ENCODE measurements around the gene CEP192.
"Not testable (repeated sequence)": the region's sequence is repeated elsewhere in the genome, so short reads cannot be mapped to it uniquely, and the experiment has no call there.

CEP192 gene

GRCh38 chr18:12990641-12990966 lies 558 bp upstream of the CEP192 start:
- DNase-seq: no peak

DNA sequence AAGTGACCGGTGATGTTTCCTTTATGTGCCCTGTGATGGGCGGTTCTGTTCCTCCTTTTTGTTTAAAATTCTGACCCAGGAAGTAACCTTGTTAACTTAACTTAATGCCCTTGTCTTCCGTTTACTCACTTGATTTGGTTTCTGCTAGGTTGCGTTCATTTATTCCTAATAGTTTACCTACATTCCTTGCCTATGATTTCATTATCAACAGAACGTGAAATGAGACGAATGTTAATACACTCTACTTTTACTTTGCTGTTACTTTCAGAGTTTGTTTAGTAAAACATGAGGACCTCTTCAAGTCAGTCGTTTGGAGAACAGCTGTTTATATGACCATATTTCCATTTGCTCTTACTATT lies 638 bp downstream of the CEP192 start:
- DNase-seq: no peak

GRCh38 chr18:12993439-12993838 lies 2.3 kb downstream of the CEP192 start:
- DNase-seq: no peak

DNA sequence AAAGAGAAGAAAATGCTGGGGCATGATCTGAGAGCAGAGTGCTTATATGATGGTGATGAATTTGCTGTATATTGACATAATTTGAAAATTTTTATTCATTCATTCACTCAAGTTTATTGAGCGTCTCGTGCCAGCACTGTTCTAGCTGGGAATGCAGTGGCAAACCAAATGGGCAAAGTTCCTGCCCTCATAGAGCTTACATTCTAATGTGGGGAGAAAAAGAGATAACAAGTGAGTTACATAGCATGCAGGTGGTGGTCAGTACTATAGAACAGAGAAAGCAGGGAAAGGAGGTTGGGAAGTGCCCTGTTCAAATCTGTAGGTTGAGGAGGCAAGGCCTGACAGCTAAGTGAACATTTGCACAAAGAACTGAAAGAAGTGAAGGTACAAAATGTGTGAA lies 4.3 kb downstream of the CEP192 start:
- DNase-seq: no peak

DNA sequence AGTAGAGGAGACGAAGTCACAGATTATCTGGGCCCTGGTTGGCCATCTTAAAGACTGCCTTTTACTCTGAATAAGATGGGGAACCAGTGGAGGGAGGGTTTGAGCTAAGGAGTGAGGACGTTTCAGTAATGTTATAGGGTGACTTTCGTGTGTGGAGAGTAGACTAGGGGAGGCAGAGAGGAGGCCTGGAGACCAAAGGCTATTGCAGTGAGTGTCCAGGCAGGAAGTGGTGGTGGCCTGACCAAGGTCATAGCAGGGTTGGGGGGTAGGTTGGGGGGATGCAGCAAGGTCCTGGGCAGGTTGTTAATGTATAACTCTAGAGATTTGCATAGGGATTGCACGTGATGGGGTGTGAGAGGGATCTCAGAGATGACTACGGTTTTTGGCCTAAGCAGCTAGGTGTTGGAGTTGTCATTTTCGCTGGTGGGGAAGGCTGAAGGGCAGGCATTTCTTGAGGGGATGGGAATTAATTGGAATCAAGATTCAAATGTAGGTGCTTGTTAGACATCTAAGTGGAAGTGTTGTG lies 4.9 kb downstream of the CEP192 start:
- no peak for DNase-seq

- DNase-seq: no peak
Measured at GRCh38 chr18:12996661-12997292, 5.6 kb downstream of the CEP192 start.

GRCh38 chr18:12997330-12997729 lies 6.2 kb downstream of the CEP192 start:
- DNase-seq: not testable (repeated sequence)

DNA sequence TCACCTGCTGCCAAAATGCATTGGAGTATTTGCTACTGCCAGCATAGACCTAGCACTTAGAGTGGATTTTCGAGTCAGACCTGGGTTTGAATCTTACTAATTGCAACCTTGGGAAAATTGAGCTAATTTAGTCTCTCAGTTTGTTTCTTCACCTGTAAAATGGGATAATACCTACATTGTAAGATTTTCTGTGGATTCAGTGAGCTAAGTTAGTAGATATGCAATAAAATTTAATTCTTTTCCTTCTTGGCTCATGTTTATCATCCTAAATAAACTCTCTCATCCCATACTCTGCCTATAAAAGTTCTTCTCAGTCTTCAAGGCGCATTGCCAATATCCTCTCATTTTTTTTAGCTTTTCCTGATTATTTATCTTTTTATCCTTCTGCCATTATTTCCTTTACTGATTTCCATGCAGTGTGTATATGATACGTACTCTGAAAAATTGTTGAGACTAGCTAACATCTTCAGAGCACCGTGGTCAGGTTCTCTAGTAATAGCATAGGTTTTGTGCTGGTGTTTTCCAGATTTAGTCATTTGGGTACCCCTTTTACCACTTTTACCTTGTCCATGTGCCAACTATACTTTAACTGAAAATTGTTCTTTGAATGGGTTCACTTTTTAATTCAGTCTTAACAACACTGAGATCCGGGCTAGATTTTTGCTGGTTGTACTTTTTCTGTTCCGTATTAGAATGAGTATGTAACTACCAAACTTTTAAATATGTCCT lies 7.3 kb downstream of the CEP192 start:
- DNase-seq: no peak

GRCh38 chr18:13003466-13003896 lies 12.3 kb downstream of the CEP192 start:
- no peak for DNase-seq

- DNase-seq: no peak
Measured at GRCh38 chr18:13004396-13004795, 13.2 kb downstream of the CEP192 start.

DNA sequence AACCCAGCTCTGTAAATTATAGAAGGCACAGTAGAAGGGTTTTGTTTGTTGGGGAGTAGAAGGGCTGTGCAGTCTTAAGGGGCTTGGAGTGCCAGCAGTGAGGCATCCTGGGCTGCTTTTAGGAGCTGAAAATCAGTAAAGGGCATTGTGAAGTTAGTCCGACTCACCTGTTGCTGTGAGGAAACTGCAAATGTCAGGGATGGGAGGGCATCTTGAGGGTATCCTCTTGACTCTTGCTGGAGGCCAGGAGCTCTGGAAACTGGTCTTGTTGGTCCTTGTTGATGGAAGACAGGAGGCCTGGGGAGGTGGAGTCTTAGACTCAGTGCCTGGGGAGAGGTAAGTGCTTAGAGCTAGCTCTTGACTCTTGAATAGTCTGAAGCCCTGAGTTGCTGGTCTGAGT lies 14.1 kb downstream of the CEP192 start:
- DNase-seq: no peak

GRCh38 chr18:13006531-13007247 lies 15.5 kb downstream of the CEP192 start:
- no peak for DNase-seq

- DNase-seq: no peak
Measured at GRCh38 chr18:13007248-13007560, 16.0 kb downstream of the CEP192 start.

DNA sequence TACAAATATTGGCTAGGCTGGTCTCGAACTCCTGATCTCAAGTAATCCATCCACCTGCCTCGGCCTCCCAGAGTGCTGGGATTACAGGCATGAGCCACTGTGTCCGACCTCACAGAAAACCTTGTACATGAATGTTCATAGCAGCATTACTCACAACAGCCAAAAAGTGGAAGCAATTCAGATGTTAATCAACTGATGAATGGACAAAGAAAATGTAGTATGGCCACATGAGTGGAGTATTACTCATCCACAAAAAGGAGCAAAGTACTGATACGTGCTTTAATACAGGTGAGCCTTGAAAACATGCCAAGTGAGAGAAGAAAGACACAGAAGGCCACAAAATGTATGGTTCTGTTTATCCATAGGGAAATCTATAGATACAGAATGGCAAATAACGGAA lies 20.6 kb downstream of the CEP192 start:
- DNase-seq: no peak

- no peak for DNase-seq
Measured at GRCh38 chr18:13014232-13014631, 23.1 kb downstream of the CEP192 start.

DNA sequence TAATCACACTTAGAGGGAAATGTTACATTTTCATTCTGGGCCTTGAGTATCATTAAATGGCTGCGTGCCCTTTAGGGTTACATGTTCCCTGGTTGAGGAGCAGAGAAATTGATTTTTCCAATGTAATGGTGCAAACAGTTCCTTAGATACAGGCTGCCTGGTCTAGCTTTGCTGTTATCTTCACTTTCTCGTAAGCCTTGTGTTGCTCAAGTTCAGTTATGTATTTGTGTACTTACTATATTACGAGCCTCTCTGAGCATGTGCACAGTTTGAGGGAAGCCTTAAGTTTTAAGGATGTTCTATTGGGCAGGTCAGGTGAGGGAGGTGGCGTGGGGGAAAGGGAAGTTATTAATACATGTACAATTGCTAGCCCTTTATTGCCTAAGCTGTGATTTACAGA lies 23.7 kb downstream of the CEP192 start:
- no peak for DNase-seq

- DNase-seq: no peak
Measured at GRCh38 chr18:13017247-13017875, 26.2 kb downstream of the CEP192 start.

GRCh38 chr18:13018374-13018773 lies 27.2 kb downstream of the CEP192 start:
- no peak for DNase-seq

DNA sequence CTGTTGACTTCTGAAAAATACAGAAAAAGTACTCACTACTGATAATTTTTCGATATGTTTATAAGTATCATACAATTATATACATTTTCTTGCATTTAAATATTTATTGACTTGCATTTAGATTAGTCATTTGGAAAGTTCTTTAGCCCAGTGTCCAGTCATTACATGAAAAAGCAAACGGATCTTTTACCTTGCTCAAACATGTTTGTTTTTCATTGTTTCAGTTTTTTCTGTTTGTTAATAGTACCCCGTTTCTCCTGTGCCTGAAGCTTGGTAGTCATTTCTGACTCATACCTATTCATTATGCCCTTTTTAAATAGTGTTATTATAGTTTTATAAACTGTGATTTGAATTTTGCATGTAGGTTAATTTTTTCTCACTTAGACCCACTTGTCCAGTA lies 28.1 kb downstream of the CEP192 start:
- DNase-seq: no peak

DNA sequence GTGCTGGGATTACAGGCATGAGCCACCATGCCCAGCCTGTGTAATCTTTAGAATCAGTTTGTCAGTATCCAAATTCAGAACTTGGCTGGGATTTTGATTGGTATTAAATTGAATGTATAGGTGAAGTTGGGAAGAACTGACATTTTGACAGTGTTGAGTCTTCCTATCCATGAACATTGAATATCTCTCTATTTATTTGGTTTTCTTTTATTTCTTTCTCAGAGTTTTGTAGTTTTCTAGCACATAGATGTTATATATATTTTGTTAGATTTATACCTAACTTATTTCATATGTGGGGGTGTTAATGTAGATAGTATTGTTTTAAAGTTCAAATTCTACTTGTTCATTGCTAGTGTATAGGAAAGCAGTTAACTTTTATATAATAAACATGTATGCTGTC lies 31.5 kb downstream of the CEP192 start:
- no peak for DNase-seq

- no peak for DNase-seq
Measured at GRCh38 chr18:13025233-13025632, 34.1 kb downstream of the CEP192 start.

- DNase-seq: no peak
Measured at GRCh38 chr18:13026583-13027270, 35.6 kb downstream of the CEP192 start.

- DNase-seq: no peak
Measured at GRCh38 chr18:13028869-13029268, 37.7 kb downstream of the CEP192 start.
